HG03025 (cell line): ENCODE results near the gene CHST13.

Experiments
- ATAC-seq: cut with Tn5 transposase; IDR thresholded peaks from one replicate; pipeline ENCODE4 v1.9.1; 2021; ENCODE audit warnings: mild to moderate bottlenecking, moderate library complexity; ENCODE audit not compliant: unreplicated experiment, low FRiP score

CHST13 gene

DNA sequence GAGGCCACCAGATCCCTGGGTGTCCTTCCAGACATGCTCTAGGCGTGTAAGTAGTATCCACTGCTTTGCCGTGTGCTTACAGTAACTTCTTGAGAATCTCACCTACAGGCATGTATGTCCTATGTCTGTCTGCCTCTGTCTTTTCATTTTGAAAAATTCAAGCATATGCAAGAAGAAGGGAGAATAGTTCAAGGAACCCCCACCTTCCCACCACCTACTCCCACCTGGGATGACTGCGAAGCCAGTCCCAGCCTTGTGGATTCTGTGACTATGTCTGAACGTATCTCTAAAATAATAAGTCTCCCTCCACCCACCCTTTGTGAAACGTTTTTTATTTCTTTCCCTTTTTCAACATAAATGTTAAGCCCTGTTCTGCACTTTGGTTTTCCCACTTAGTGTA lies 15.0 kb downstream of the CHST13 start:
- ATAC-seq = no peak

DNA sequence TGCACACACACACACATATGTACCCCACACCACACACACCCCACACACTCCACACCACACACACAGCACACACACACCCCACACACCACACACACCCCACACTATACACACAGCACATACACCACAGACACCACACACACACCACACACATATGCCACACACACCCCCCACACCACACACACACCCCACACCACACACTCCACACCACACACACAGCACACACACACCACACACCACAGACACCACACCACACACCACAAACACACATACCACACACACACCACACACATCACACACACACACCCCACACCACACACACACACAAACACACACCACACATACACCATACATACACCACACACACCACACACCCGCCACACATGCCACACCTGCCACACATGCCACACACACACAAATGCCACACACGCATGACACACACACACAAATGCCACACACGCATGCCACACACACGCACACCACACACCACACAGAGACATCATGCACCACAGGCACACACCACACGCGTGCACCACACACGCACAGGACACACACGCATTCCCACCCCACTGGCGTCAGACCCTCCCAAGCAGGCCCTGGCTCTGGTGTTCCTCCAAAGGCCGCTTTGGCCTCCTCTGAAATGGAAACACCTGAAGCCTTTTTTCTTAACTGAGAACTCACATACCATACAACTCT lies 15.7 kb downstream of the CHST13 start:
- ATAC-seq = no peak

DNA sequence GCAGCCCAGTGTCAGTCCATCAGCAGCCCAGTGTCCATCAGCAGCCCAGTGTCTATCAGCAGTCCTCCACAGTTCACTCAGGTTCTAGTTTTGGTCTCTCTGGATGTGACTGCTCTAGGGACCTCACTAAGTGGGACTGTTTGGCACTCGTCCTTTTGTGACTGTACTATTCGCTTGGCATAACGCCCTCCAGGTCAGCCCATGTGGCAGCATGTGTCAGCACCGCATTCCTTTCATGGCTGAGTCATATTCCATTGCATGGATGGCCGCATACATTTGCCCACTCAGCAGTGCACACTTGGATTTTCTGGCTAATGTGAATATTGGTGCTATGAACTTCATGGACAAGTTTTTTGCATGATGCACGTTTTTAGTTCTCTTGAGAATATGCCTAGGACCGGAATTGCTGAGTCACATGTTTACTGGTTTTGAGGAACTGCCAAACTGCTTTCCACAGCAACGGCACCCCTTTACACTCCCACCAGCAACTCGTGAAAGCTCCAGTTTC lies 16.4 kb downstream of the CHST13 start:
- no peak for ATAC-seq

DNA sequence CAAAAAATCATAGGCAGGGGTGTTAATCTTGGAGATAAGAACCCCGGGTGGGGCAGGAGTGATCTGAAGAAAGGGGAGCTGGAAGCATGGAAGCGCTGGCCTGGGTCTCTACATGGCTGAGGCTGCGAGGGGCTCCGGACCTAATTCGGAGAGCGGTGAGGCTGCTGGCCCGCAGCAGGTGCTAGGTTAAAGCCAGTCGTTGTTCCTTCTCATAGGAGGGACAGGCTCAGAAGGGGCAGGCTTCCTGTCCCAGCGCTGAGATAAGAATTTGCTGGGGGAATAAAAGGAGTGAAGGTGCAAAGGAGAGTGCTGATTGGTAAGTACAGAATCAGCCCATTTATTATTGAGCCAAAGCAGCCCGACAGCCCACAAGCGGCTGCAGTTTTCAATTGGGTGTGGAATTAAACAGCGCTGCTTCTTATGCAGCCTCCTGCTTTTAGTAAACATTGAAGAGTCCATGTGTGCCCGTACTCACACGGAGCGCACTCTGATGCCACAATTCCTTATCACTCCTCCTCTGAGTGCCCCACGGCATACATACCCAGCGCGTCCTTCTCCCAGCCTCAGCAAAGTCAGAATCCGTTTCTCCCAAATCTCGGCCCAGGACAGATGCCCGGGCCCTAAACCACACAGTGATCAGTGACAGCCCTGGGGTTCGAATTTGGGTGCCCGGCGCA lies 17.1 kb downstream of the CHST13 start:
- ATAC-seq = no peak

DNA sequence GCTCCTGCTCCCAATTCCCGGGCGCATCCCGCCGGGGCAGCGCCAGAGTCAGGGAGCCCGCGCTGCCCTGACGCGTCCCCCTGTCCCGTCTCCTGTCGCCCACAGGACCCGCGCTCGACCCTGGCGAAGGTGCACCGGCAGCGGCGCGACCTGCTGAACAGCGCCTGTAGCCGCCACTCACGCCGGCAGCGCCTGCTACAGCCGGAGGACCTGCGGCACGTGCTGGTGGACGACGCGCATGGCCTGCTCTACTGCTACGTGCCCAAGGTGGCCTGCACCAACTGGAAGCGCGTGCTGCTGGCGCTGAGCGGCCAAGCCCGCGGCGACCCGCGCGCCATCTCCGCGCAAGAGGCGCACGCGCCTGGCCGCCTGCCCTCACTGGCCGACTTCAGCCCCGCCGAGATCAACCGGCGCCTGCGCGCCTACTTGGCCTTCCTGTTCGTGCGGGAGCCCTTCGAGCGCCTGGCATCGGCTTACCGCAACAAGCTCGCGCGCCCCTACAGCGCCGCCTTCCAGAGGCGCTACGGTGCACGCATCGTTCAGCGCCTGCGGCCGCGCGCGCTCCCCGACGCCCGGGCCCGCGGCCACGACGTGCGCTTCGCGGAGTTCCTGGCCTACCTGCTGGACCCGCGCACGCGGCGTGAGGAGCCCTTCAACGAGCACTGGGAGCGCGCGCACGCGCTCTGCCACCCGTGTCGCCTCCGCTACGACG lies 17.8 kb downstream of the CHST13 start:
- no peak for ATAC-seq

DNA sequence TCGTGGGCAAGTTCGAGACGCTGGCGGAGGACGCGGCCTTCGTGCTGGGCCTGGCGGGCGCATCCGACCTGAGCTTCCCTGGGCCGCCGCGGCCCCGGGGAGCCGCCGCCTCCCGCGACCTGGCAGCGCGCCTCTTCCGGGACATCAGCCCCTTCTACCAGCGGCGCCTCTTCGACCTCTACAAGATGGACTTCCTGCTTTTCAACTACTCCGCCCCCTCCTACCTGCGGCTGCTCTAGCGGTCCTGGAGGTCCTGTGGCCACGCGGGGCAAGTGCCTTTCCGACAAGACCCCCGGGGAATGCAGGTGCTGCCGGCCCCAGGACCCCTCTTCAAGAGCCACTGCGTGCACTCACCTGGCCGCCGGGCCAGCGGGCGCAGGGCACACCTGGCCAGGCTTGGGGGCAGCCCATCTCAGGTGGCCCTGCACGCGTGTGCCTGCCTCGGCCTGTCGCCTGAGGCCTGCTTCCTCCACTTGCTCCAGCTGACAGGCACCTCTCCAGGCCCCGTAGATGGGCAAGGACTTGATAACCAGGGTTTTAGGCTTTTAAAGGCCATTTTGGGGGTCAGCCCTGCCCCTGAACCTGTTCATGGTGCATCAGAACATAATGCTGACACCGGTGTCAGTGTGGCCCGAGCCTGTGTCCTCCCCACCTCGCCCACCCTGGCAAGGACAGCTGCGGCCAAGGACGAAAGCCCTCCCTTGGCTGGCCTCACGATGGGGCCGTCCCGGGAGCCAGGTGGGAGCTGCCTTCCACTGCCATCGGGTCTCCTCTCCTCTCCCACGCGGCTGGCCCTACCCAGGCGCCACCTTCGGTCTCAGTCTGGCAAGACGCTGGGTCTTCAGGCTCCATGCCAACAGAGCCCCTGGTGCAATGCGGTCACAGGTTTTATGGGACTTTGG lies 18.6 kb downstream of the CHST13 start:
- no peak for ATAC-seq

DNA sequence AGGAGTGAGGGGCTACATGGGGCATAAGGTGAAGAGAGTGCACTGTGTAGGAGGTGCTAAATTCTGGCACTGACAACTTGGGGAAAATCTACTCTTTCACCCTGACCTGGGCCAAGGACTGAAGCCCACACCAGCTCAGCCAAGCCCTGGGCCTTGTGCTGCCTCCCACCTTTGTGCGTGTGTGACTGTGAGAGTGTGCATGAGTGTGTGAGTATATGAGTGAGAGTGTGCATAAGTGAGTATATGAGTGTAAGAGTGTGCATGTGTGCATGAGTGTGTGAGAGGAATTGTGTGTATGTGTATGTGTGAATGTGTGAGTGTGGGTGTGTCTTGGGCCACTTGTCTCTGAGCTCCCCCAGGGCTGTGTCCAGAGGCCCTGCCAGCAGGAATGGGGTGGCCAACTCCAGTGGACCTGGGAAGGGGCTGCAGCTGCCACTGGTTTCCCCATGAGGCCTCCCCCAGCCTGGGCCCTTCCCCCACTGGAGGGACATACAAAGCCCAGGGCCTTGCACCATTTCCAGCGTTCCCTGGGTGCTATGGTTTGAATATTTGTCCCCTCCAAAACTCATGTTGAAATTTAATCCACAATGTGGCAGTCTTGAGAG lies 19.6 kb downstream of the CHST13 start:
- ATAC-seq = no peak

DNA sequence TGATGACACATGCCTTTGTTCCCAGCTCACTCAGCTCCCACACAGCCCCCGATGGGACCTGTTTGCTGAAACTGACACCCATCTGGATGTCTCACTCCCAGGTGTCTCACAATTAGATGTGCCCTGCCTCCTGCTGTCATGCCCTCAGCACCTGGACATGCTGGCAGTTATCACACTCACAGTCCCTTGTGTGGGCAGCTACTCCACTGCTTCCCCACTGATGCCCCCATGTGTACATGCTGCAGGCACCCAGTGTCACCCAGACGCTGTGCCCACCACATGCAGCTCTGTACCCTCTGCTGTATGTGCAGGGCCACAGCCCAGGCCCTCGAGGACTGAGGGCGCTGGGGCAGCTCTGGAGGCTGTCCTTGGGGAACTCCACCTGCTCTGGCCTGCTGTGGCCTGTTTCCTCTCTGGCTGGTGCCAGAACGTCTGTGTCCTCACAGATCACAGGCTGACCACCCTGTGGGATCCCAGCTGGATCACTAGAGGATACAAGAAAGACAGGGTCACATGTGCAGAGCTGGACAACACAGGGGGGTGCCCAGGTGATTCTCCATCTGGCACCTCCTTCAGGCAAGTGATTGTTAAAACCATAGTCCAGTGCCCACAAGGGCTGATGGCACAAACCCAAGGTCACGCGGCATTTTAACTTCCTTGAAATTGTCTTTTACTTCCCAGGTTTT lies 20.8 kb downstream of the CHST13 start:
- no peak for ATAC-seq

DNA sequence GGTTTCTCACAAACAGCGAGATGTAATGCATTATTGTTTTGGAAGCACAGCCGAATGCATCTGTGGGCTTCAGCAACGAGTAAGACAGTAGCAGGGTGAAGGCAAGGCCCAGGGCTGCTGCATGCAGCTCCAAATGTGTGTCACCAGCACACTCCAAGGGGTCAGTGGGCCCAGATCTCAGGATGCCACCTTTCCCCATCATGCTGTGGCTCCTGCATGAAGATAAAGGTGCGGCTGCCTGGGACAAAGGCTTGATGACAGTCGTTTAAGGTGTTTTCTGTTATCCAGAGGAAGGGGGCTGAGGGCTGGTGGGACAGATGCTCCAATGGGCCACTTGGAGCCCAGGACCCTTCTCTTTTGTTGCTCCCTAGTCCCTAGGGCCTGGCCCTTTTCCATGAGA lies 21.6 kb downstream of the CHST13 start:
- ATAC-seq = no peak

DNA sequence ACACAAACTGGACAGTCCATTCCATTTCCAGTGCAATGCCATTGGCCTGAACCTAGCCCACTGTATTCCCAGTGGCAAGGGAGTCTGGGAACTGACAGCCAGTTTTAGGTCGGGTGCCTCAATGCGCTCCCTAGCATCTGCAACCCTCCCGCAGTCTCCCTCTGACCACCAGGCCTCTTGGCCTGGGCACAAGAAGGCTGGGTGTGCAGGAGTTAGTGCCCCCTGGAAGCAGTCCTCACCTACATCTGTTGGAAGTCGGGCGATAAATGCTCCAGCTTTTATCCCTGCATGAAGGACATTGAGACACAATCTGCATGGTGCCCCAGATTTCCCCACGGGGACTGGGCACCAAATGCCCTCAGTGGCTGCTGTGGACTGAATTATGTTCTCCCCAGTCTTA lies 22.1 kb downstream of the CHST13 start:
- ATAC-seq = no peak

DNA sequence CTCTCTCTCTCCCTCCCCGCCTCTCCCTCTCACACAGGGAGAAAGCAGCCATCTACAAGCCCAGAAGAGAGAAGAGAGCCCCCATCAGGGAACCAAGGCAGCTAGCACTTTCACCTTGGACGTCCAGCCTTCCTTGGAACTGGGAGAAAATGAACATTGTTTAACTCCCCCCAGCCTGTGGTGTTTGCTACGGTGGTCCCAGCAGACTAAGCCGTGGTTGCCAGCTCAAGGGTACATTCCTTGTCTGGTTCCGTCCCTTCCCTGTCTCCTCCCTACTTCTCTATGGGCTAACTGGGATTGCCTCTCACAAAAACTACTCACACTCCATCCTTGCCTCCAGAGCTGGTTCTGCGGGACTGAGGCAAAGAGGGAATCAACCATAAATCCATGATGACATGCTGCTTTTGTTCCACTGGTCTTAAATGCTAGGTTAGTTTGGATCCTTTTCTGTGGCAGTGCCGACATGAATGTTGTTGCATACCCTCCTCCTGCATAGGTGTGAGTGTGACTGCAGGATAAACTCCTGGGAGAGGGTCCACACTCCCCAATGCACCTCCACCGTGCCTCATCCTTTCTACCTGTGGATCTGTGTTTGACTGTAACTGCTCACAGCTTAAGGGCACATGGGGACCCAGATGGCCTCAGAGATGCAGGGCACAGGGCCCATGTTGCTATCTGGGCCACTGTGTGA lies 22.7 kb downstream of the CHST13 start:
- no peak for ATAC-seq

DNA sequence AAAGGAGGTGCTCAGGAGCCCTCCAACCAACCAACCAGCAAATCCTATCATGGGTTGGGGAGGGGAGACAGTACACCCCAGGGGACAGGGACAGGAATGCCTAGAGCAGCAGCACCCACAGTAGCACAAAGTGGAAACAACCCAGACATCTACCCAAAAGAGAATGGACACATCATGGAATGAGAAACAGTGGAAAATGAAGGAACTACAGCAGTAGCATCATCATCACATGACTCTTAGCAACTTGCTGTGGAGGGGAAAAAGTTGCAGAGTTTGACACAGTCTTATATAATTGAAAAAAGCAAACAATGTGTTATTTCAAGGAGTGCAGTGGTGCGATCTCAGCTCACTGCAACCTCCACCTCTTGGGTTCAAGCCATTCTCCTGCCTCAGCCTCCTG lies 23.8 kb downstream of the CHST13 start:
- ATAC-seq = no peak

DNA sequence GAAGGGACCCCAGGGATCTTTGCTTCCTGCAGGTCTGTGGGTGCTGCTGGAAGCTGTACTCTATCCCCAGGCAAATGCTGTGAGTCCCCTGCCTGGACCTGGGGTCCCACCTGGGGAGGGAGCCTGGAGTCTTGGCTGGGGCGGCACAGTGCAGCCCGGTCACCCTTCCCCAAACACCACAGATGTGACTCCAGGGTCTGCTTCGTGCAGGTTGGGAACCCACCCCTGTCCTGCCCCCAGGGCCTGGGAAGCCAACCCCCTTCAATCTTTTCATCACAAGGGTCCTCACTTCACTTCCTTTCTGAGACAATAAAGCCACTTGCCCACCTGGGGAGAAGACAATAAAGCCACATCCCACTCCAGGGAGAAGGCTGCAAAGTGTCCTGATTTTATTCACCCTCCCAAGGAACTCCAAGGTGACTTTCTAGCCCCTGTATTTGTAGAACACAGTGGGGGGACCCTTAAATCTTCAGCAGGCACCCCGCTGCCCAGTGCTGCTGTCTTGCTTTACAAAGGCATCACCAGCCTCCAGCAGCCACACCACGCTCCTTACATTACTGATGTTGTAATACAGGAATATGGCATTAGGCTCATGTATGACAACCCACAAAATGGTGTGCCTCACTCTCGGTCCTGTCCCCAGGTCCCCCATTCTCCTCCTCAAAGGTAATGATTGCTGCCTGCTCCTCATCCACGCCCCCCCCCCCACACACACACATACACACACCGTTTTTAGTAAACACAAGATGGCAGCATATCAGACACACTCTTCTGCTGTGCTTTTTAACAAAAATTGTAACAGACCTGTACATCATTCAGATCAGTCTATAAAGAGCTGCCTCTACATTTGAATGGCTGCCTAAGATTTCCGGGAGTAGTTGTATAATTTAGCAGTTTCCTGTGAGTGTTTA lies 24.9 kb downstream of the CHST13 start:
- no peak for ATAC-seq

DNA sequence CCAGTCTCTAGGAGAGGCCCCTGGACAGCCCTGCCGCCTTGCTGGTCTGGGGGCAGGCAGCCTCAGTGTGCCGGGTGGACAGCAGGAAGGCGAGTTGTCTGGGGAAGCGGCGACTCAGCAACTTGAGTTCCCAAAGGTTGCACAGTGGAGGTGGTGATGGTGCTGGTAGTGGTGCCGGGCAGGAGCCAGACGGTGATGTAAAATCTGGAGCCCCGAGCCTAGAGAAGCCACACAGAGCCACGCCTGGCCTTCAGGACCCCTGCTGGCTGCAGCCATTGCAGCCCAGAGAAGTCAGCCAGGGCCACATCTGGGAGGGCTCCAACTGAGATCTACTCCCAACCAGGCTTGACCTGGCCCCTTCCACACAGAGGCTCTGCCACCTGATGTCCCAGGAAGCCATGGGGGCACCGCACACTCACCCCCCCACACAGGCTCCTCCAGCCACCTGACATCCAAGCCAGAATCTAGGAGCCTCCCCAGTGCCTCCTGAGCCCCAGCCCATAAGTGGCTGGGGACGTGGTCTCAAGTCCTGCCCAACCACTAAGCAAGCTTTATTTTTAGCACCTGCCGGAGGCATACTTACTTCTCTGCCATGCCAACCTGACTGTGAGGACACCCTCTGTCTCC lies 26.0 kb downstream of the CHST13 start:
- no peak for ATAC-seq

DNA sequence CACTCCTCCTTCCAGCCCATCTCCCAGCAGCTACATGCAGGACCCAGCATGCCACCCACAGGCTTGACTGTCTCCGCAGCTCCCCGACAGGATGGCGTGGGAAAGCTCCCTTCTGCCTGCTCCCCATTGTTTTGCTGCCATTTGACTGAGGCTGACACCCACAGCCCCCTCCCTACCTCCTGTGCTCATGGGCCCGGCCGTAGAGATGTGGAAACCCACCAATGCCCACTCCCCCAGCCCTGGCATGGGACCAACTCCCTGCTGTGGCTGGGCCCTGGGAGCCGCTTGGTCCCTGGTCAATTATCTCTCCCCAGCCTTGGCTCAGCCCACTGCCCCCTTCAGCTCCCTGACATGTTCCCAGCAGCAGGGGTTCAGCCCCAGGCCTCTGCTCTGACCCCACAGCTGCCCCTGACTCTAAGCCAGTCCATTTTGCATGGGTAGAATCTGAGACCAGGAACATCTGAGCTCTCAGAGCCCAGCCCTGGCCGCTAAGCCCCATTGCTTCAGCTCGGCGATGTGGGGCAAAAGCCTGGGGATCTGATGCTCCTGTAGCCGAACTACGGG lies 26.6 kb downstream of the CHST13 start:
- no peak for ATAC-seq

DNA sequence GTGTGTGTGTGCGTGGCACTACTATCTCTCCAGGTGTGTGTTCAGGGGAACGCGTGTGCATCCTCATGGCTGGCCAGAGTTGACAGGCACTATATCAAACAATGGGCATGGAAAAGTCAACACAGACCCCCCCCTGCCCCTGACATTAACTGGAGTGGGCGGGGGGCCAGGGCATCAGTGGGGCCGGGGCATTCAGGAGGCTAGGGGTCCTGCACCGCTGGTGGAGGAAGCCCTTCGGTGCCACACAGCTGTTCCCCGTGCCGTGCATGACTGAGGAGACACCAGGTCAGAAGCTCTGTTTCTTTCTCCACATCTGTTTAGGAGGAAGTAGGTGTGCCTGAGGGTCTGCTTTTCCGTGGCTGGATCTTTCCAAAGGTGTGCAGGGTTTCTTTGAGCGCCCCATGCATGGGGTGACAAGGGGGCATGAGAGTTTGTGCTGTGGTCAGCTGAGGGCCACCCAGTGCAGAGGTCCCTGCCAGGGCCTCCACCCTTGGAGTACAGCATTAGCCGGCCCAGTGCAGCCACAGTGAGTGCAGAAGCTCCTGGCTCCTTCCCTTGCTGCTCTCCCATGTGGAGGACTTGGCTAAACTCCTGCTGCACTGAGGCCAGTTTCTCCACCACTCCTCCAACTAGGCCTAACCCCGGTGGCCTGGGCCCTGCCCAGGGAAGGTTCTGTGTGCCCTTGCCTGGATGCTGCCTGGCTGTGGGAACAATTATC lies 27.3 kb downstream of the CHST13 start:
- no peak for ATAC-seq
